ENCODE measurements around the gene MPDZ.

MPDZ gene

DNA sequence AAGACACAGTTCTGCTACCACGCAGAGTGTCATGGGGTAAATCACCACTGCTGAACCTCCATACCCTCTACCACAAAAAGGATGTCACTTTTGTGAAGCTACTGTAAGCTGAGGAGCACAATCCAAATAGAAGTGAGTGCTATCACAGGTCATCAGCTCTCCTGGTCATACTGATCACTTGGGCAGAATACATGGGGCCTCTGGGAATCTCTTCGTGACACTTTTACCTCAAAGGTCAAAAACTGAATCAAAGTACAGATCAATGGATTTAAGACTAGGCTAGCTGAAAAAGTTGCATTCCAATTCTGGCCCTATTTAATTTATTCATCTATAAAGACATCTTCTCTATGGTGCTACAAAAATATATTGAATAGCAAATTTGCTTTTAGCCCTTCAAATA is 115.5 kb downstream of the MPDZ start:
- H3K9me3 ChIP-seq (ENCODE audit: control insufficient read depth, low read length): no peaks in the 10 kb centered on the region
- H3K4me1 ChIP-seq: no peaks in the 10 kb centered on the region
- no peak overlapping the region for H3K4me2 ChIP-seq (ENCODE audit: low read length)
- H3K27ac ChIP-seq: no peak overlapping the region
- TF ChIP-seq, protein P1, sequence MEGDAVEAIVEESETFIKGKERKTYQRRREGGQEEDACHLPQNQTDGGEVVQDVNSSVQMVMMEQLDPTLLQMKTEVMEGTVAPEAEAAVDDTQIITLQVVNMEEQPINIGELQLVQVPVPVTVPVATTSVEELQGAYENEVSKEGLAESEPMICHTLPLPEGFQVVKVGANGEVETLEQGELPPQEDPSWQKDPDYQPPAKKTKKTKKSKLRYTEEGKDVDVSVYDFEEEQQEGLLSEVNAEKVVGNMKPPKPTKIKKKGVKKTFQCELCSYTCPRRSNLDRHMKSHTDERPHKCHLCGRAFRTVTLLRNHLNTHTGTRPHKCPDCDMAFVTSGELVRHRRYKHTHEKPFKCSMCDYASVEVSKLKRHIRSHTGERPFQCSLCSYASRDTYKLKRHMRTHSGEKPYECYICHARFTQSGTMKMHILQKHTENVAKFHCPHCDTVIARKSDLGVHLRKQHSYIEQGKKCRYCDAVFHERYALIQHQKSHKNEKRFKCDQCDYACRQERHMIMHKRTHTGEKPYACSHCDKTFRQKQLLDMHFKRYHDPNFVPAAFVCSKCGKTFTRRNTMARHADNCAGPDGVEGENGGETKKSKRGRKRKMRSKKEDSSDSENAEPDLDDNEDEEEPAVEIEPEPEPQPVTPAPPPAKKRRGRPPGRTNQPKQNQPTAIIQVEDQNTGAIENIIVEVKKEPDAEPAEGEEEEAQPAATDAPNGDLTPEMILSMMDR (IDR thresholded peaks at IDR 0.05): no peak
- no peaks in the 10 kb centered on the region for H3K36me3 ChIP-seq (ENCODE audit: control insufficient read depth, insufficient read depth, low read length)
- no peak overlapping the region for H3K4me3 ChIP-seq (ENCODE audit: low read depth, low read length)
- no peak overlapping the region for H3K9ac ChIP-seq
- H3K27me3 ChIP-seq (ENCODE audit: control insufficient read depth, insufficient read depth, low read length): no peaks in the 10 kb centered on the region
- no peak overlapping the region for H2AFZ ChIP-seq
- no peaks in the 10 kb centered on the region for H3K79me2 ChIP-seq

DNA sequence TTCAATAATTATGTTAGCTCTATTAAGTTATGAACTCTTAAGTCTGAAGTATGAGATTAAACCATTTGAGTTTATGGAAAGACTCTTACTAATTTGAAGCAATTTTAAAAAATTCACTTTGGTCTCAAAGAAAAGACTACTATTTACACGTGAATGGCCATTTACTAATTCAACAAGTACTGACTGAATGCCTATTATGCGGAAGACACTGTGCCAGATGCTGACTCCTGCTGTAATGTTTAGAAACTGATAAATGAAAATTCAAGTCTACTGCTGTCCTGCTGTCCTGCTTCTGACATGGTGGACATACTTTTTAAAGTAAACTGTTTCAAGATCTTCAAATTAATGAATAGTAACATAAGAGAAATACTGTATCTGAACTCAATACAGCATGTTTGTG is 116.2 kb downstream of the MPDZ start:
- Histone ChIP-seq H3K9me3 (ENCODE audit: control insufficient read depth, low read length) (no peaks in the 10 kb centered on the region), H2AFZ (no peak overlapping the region), H3K27ac (no peak overlapping the region), H3K4me3 (ENCODE audit: low read depth, low read length) (no peak overlapping the region), H3K36me3 (ENCODE audit: control insufficient read depth, insufficient read depth, low read length) (no peaks in the 10 kb centered on the region), H3K4me1 (no peaks in the 10 kb centered on the region), H3K27me3 (ENCODE audit: control insufficient read depth, insufficient read depth, low read length) (no peaks in the 10 kb centered on the region), H3K79me2 (no peaks in the 10 kb centered on the region), H3K9ac (no peak overlapping the region), H3K4me2 (ENCODE audit: low read length) (no peak overlapping the region)
- TF ChIP-seq, protein P1 (IDR thresholded peaks at IDR 0.05): no peak

GRCh38 chr9:13160051-13160450 is 119.4 kb downstream of the MPDZ start:
- TF ChIP-seq, protein P1 (IDR thresholded peaks at IDR 0.05): no peak
- H3K36me3 ChIP-seq (ENCODE audit: control insufficient read depth, insufficient read depth, low read length): no peaks in the 10 kb centered on the region
- no peaks in the 10 kb centered on the region for H3K4me1 ChIP-seq

GRCh38 chr9:13158986-13159385 is 120.5 kb downstream of the MPDZ start:
- H3K4me3 ChIP-seq (ENCODE audit: low read depth, low read length): no peak overlapping the region
- no peaks in the 10 kb centered on the region for H3K9me3 ChIP-seq (ENCODE audit: control insufficient read depth, low read length)
- H3K27me3 ChIP-seq (ENCODE audit: control insufficient read depth, insufficient read depth, low read length): no peaks in the 10 kb centered on the region
- H3K27ac ChIP-seq: no peak overlapping the region
- TF ChIP-seq, protein P1 (IDR thresholded peaks at IDR 0.05): no peak
- H3K4me1 ChIP-seq: no peaks in the 10 kb centered on the region
- H3K4me2 ChIP-seq (ENCODE audit: low read length): no peak overlapping the region
- no peaks in the 10 kb centered on the region for H3K79me2 ChIP-seq
- no peak overlapping the region for H3K9ac ChIP-seq
- H2AFZ ChIP-seq: no peak overlapping the region
- H3K36me3 ChIP-seq (ENCODE audit: control insufficient read depth, insufficient read depth, low read length): no peaks in the 10 kb centered on the region

More at GRCh38 chr9:13160051-13160450, 119.4 kb downstream of the MPDZ start:
- Histone ChIP-seq H3K9ac (no peak overlapping the region), H3K79me2 (no peaks in the 10 kb centered on the region), H3K27me3 (ENCODE audit: control insufficient read depth, insufficient read depth, low read length) (no peaks in the 10 kb centered on the region), H3K9me3 (ENCODE audit: control insufficient read depth, low read length) (no peaks in the 10 kb centered on the region), H3K4me2 (ENCODE audit: low read length) (no peak overlapping the region), H2AFZ (no peak overlapping the region), H3K4me3 (ENCODE audit: low read depth, low read length) (no peak overlapping the region), H3K27ac (no peak overlapping the region)

DNA sequence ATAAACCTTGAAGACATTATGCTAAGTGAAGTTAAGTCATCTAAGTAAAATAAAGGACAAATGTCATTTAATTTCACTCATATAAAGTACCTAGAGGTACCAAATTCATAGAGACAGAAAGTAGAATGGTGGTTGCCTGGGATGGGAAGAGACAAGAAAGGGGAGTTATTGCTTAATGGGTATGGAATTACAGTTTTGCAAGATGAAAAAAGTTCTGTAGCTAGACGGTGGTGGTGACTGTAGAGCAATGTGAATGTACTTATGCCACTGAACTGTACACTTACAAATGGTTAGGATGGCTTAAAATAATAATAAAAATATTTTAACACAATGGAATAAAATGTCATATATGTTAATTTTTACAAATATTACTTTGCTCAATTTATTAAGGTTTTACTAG is 128.0 kb downstream of the MPDZ start:
- Histone ChIP-seq H3K4me2 (ENCODE audit: low read length) (no peak overlapping the region), H3K27ac (no peak overlapping the region), H3K4me1 (no peaks in the 10 kb centered on the region), H3K79me2 (no peaks in the 10 kb centered on the region), H3K27me3 (ENCODE audit: control insufficient read depth, insufficient read depth, low read length) (no peaks in the 10 kb centered on the region), H2AFZ (no peak overlapping the region), H3K36me3 (ENCODE audit: control insufficient read depth, insufficient read depth, low read length) (no peaks in the 10 kb centered on the region), H3K9me3 (ENCODE audit: control insufficient read depth, low read length) (no peaks in the 10 kb centered on the region), H3K9ac (no peak overlapping the region), H3K4me3 (ENCODE audit: low read depth, low read length) (no peak overlapping the region)
- TF ChIP-seq, protein P1 (IDR thresholded peaks at IDR 0.05): no peak
